ENCODE data around the gene CYSRT1. TPM values are rescaled to one million over a fixed set of nuclear protein-coding genes. Genes with fewer than 3 reads are reported as not detected.

CYSRT1 gene
- total RNA-seq, 2 experiments from 2014 or later: 1.7 to 2.9 TPM

GRCh38 chr9:137220317-137221094 is 4.5 kb upstream of the CYSRT1 start:
- POLR2A ChIA-PET: no interaction called here

GRCh38 chr9:137221095-137221505 is 3.9 kb upstream of the CYSRT1 start:
- H3K9me3 ChIP-seq (ENCODE audit: low read length): no peaks in the 10 kb centered on the region
- no peak overlapping the region for H3K4me3 ChIP-seq (ENCODE audit: low read depth, low read length, poor library complexity, severe bottlenecking)
- no peak for DNase-seq (ENCODE audit: low spot score)
- TF ChIP-seq EZH2phosphoT487 (IDR thresholded peaks at IDR 0.05; ENCODE audit: borderline replicate concordance, low read depth, low read length) (no peak), CTCF (conservative IDR thresholded peaks at IDR 0.05; ENCODE audit: low read length) (no peak)
- H3K4me1 ChIP-seq (ENCODE audit: insufficient read depth, low read length, poor library complexity, severe bottlenecking): peaks cover 23% of the 10 kb centered on the region
- H3K9me2 ChIP-seq (ENCODE audit: insufficient read depth, low read length): no peaks in the 10 kb centered on the region
- H3K79me2 ChIP-seq (ENCODE audit: insufficient read depth, low read depth, low read length): no peaks in the 10 kb centered on the region
- no peak overlapping the region for H3K4me2 ChIP-seq (ENCODE audit: low read length)
- intact Hi-C loops (cut with micrococcal nuclease; ENCODE audit: unreplicated experiment): no loop called here
- ChIA-PET POLR2A (no interaction called here), CTCF (ENCODE audit: unreplicated experiment) (interaction anchor here (0.5 kb wide), 1 partner anchor 53 kb away, joined by 3 read pairs; no protein-coding TSS in a partner anchor)
- no peak overlapping the region for H2AFZ ChIP-seq (ENCODE audit: low read length)
- H3K36me3 ChIP-seq (ENCODE audit: insufficient read depth, low read length): peaks cover 26% of the 10 kb centered on the region; the same call in 1 of the 2 replicates
- no peak overlapping the region for H3K27ac ChIP-seq (ENCODE audit: low read depth, low read length, poor library complexity, severe bottlenecking)
- no peaks in the 10 kb centered on the region for H4K20me1 ChIP-seq (ENCODE audit: insufficient read depth, low read length)
- no TSS peak for BruUV-seq (replicated peaks)

More at GRCh38 chr9:137220317-137221094, 4.5 kb upstream of the CYSRT1 start:
- Histone ChIP-seq H4K20me1 (ENCODE audit: insufficient read depth, low read length) (no peaks in the 10 kb centered on the region), H3K4me2 (ENCODE audit: low read length) (no peak overlapping the region), H3K9me2 (ENCODE audit: insufficient read depth, low read length) (no peaks in the 10 kb centered on the region), H3K27ac (ENCODE audit: low read depth, low read length, poor library complexity, severe bottlenecking) (no peak overlapping the region), H3K36me3 (ENCODE audit: insufficient read depth, low read length) (peaks cover 32% of the 10 kb centered on the region; the same call in 1 of the 2 replicates), H2AFZ (ENCODE audit: low read length) (no peak overlapping the region), H3K79me2 (ENCODE audit: insufficient read depth, low read depth, low read length) (no peaks in the 10 kb centered on the region), H3K4me1 (ENCODE audit: insufficient read depth, low read length, poor library complexity, severe bottlenecking) (peaks cover 23% of the 10 kb centered on the region), H3K4me3 (ENCODE audit: low read depth, low read length, poor library complexity, severe bottlenecking) (no peak overlapping the region), H3K9me3 (ENCODE audit: low read length) (no peaks in the 10 kb centered on the region)
- no peak for TF ChIP-seq EZH2phosphoT487 (IDR thresholded peaks at IDR 0.05; ENCODE audit: borderline replicate concordance, low read depth, low read length)
- no peak for TF ChIP-seq CTCF (conservative IDR thresholded peaks at IDR 0.05; ENCODE audit: low read length)
- BruUV-seq (replicated peaks): no TSS peak
- intact Hi-C loops (cut with micrococcal nuclease; ENCODE audit: unreplicated experiment): no loop called here
- no peak for DNase-seq (ENCODE audit: low spot score)
- CTCF ChIA-PET (ENCODE audit: unreplicated experiment): interaction anchor here (0.5 kb wide), 1 partner anchor 54 kb away, joined by 3 read pairs; no protein-coding TSS in a partner anchor

Measured in OCI-LY7 (cell line).